ENCODE measurements around the gene DKK1. TPM values are rescaled to one million over a fixed set of nuclear protein-coding genes. Genes with fewer than 3 reads are reported as not detected.

Gene DKK1
- total and polyA plus RNA-seq, 2 of the 13 experiments (the other 11 are each of a cell fraction or from before 2014, with no cell fraction given): 123 to 262 TPM

DNA sequence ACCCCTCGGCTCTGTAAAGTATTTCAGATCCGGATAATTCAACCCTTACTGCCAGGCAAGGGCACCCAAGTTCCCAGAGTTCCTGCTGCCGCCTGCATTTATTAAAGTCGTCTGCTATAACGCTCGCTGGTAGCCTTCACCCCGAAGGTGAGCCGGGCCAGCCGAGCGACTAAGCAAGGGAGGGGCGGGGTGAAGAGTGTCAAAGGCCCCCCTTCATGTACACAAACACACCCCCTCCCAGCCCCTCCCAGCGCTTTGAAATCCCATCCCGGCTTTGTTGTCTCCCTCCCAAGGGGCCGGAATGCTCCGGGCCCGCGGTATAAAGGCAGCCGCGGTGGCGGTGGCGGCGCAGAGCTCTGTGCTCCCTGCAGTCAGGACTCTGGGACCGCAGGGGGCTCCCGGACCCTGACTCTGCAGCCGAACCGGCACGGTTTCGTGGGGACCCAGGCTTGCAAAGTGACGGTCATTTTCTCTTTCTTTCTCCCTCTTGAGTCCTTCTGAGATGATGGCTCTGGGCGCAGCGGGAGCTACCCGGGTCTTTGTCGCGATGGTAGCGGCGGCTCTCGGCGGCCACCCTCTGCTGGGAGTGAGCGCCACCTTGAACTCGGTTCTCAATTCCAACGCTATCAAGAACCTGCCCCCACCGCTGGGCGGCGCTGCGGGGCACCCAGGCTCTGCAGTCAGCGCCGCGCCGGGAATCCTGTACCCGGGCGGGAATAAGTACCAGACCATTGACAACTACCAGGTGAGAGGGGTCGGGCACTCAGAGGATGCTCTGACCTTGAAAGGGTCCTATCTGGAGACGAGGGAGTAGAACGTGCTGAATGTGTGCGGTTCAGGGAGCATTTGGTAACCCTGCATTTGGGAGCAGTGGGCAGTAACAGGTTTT lies at the start of gene DKK1 (continued):
- TF ChIP-seq ZNF496 (CRISPR knock-in tag; IDR thresholded peaks at IDR 0.05; ENCODE audit: insufficient replicate concordance): no peak
- TF ChIP-seq DMAP1 (CRISPR knock-in tag; IDR thresholded peaks at IDR 0.05): peak; percentile 69; the same call in 1 of the 2 replicates
- TF ChIP-seq, protein P1, sequence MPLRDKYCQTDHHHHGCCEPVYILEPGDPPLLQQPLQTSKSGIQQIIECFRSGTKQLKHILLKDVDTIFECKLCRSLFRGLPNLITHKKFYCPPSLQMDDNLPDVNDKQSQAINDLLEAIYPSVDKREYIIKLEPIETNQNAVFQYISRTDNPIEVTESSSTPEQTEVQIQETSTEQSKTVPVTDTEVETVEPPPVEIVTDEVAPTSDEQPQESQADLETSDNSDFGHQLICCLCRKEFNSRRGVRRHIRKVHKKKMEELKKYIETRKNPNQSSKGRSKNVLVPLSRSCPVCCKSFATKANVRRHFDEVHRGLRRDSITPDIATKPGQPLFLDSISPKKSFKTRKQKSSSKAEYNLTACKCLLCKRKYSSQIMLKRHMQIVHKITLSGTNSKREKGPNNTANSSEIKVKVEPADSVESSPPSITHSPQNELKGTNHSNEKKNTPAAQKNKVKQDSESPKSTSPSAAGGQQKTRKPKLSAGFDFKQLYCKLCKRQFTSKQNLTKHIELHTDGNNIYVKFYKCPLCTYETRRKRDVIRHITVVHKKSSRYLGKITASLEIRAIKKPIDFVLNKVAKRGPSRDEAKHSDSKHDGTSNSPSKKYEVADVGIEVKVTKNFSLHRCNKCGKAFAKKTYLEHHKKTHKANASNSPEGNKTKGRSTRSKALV (CRISPR knock-in tag; IDR thresholded peaks at IDR 0.05): peak; percentile 88; the same call in 1 of the 2 replicates
- TF ChIP-seq ZNF24 (IDR thresholded peaks at IDR 0.05): no peak
- TF ChIP-seq ZNF224 (CRISPR knock-in tag; IDR thresholded peaks at IDR 0.05): peak; percentile 86
- TF ChIP-seq, protein P2, sequence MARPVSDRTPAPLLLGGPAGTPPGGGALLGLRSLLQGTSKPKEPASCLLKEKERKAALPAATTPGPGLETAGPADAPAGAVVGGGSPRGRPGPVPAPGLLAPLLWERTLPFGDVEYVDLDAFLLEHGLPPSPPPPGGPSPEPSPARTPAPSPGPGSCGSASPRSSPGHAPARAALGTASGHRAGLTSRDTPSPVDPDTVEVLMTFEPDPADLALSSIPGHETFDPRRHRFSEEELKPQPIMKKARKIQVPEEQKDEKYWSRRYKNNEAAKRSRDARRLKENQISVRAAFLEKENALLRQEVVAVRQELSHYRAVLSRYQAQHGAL (CRISPR knock-in tag; IDR thresholded peaks at IDR 0.05; ENCODE audit: not compliant biosample characterization): no peak
- TF ChIP-seq, protein P3, sequence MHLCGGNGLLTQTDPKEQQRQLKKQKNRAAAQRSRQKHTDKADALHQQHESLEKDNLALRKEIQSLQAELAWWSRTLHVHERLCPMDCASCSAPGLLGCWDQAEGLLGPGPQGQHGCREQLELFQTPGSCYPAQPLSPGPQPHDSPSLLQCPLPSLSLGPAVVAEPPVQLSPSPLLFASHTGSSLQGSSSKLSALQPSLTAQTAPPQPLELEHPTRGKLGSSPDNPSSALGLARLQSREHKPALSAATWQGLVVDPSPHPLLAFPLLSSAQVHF (CRISPR knock-in tag; IDR thresholded peaks at IDR 0.05): no peak
- no peak for TF ChIP-seq SRSF4 (IDR thresholded peaks at IDR 0.05; ENCODE audit: low read depth, low read length, poor library complexity, severe bottlenecking)
- peak; percentile 13; the same call in 1 of the 2 replicates for TF ChIP-seq ZNF616 (CRISPR knock-in tag; IDR thresholded peaks at IDR 0.05; ENCODE audit: low read depth)
- TF ChIP-seq, protein P4, sequence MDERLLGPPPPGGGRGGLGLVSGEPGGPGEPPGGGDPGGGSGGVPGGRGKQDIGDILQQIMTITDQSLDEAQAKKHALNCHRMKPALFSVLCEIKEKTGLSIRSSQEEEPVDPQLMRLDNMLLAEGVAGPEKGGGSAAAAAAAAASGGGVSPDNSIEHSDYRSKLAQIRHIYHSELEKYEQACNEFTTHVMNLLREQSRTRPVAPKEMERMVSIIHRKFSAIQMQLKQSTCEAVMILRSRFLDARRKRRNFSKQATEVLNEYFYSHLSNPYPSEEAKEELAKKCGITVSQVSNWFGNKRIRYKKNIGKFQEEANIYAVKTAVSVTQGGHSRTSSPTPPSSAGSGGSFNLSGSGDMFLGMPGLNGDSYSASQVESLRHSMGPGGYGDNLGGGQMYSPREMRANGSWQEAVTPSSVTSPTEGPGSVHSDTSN (CRISPR knock-in tag; IDR thresholded peaks at IDR 0.05): no peak
- peak; percentile 72; the same call in 1 of the 2 replicates for TF ChIP-seq NR2F2 (IDR thresholded peaks at IDR 0.05; ENCODE audit: borderline replicate concordance, low read depth)
- no peak for TF ChIP-seq ZNF567 (CRISPR knock-in tag; IDR thresholded peaks at IDR 0.05; ENCODE audit: borderline replicate concordance)
- TF ChIP-seq, protein P5, sequence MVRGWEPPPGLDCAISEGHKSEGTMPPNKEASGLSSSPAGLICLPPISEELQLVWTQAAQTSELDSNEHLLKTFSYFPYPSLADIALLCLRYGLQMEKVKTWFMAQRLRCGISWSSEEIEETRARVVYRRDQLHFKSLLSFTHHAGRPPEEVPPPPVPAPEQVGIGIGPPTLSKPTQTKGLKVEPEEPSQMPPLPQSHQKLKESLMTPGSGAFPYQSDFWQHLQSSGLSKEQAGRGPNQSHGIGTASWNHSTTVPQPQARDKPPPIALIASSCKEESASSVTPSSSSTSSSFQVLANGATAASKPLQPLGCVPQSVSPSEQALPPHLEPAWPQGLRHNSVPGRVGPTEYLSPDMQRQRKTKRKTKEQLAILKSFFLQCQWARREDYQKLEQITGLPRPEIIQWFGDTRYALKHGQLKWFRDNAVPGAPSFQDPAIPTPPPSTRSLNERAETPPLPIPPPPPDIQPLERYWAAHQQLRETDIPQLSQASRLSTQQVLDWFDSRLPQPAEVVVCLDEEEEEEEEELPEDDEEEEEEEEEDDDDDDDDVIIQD (CRISPR knock-in tag; IDR thresholded peaks at IDR 0.05; ENCODE audit: low read depth): no peak
- TF ChIP-seq MIXL1 (CRISPR knock-in tag; IDR thresholded peaks at IDR 0.05): no peak
- no peak for TF ChIP-seq CEBPB (IDR thresholded peaks at IDR 0.05; ENCODE audit: borderline replicate concordance, low read depth, low read length)
- no peak for TF ChIP-seq ZNF577 (CRISPR knock-in tag; IDR thresholded peaks at IDR 0.05; ENCODE audit: borderline replicate concordance, low read depth)
- no peak for TF ChIP-seq AHR (CRISPR knock-in tag; IDR thresholded peaks at IDR 0.05)
- TF ChIP-seq NCOA2 (CRISPR knock-in tag; IDR thresholded peaks at IDR 0.05): peak; percentile 79
- TF ChIP-seq SRF (IDR thresholded peaks at IDR 0.05; ENCODE audit: low read depth, low read length): no peak
- TF ChIP-seq ISL2 (CRISPR knock-in tag; IDR thresholded peaks at IDR 0.05): peak; percentile 57; the same call in 1 of the 2 replicates

All from HepG2 (cell line).